GM20000 (cell line): ENCODE data around the gene CHD2.
"Not testable (repeated sequence)": the region's sequence is repeated elsewhere in the genome, so short reads cannot be mapped to it uniquely, and the experiment has no call there.

Source experiments
- DNase-seq: peaks from one replicate; pipeline ENCODE4 v3.0.0; 2012; ENCODE audit warnings: low spot score
- TF ChIP-seq, protein P1 (sequence below): IDR thresholded peaks from 2 replicates; pipeline ENCODE4 v1.5.1; 2012; ENCODE audit warnings: mild to moderate bottlenecking, control low read depth; ENCODE audit errors: extremely low read depth, missing control alignments

The CHD2 gene

DNA sequence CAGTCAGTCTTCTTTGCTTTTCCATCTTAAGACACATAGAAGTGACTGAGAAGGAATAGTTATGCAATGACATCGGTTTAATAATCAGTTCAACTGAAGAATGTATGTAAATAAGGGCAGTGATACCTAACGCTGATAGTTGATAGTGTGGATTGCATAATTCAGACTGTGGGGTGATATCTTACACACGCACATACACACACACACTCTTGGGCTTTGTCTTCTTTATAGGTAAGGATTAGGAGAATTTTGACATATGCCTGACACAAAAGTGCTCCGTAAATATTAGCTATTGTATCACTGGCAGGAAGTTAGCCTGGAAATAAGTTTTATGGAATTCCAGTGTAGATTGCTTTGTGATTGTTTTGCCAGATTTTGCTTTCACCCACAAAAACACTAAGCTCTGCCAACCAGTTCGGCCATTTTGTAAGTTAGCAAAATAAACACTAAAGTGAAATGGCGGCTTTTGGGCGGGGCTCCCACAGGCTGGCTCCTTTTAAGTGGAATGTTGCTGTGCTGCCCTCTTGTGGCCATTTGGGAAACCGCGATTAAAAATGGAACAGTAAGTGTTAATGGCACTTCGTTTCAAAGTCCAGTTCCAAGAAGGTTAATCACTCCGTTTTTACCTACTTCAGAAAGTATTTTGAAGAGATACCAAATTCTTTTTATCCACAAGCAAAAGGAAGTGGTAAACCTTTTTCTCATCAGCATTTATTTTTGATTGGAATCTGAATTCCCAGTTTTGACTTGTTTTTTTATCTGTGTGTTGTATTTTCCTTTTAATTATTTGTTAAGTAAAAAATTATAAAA lies 17.7 kb downstream of the CHD2 start:
- peak; percentile 71 for DNase-seq
- TF ChIP-seq, protein P1, sequence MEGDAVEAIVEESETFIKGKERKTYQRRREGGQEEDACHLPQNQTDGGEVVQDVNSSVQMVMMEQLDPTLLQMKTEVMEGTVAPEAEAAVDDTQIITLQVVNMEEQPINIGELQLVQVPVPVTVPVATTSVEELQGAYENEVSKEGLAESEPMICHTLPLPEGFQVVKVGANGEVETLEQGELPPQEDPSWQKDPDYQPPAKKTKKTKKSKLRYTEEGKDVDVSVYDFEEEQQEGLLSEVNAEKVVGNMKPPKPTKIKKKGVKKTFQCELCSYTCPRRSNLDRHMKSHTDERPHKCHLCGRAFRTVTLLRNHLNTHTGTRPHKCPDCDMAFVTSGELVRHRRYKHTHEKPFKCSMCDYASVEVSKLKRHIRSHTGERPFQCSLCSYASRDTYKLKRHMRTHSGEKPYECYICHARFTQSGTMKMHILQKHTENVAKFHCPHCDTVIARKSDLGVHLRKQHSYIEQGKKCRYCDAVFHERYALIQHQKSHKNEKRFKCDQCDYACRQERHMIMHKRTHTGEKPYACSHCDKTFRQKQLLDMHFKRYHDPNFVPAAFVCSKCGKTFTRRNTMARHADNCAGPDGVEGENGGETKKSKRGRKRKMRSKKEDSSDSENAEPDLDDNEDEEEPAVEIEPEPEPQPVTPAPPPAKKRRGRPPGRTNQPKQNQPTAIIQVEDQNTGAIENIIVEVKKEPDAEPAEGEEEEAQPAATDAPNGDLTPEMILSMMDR, result peak; percentile 80

DNA sequence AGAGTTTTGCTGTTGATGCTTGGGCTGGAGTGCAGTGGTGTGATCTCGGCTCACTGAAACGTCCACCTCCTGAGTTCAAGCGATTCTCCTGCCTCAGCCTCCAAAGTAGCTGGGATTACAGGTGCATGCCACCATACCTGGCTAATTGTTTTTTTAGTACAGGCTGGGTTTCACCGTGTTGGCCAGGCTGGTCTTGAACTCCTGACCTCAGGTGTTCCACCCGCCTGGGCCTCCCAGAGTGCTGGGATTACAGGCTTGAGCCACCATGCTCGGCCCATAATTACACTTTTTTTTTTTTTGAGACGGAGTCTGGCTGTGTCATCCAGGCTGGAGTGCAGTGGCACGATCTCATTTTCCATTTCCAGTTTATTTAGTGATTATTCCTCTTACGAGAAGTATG lies 18.8 kb downstream of the CHD2 start:
- not testable (repeated sequence) for DNase-seq

DNA sequence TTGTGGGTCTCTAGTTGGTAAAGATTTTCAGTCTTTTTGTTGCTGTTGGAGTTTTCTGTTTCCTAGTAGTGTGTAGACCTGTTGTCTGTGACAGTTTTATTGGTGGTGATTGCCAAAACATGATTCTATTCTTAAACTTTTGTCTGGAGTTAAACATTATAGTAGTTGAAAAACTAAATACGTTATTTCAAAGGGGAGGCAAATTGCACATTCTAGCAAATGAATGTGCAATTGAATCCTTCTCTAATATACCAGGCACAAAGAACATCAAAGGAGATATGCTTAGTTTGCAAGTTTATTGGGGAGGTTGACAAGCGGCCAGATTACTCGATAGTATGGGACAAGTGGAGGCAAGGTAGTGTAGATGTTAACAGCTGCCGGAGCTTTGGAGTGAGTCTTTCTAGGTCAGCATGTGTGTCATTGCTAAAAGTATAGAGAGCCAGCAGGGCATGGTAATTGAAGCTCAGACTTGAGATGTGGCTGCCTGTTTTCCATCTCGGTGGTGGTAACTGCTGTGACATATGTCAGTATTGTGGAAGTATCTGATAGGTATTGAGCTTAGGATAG lies 20.6 kb downstream of the CHD2 start:
- DNase-seq, result no peak
- TF ChIP-seq, protein P1, result no peak

DNA sequence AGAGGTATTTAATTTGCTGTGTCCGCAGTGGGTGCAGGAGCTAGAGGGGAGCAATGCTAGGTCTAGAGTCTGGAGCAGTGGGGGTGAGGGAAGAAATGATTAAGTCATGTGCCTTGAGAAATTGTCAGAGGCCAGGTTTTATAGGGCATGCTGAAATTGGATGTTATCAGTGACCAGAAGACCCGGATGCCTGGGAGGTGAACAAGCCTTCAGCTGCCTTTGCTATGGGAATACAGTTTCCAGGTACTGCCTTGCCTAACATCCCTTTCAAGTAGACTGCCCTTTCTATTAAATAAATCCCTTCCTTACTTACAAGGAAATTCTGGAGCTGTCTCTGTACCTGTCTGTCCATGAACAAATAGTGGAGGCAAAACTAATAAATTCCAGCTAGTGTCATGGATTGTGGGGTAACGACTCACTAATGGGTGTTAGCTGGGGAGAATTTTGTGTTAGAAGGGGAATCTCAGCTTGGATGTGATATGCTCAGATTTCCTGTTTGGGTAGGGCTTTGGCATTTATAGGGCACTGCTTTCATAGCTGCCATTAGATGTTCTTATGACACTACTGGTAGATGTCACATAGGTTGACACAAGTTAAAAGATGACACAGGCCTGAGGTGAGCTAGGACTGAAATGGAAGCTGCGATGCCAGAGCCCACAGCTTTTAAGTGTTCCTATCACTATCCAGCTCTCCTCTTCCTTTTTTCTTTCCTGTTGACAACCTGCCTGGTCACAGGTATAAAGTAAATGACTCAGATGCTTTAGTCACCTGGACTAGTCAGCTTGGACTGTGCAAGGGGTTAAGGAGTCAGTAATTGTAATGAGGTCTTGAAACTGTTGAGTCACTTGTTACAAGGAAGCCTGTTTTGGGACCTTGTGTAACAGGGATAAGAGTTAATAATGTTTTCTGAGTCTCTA lies 21.3 kb downstream of the CHD2 start:
- no peak for DNase-seq

DNA sequence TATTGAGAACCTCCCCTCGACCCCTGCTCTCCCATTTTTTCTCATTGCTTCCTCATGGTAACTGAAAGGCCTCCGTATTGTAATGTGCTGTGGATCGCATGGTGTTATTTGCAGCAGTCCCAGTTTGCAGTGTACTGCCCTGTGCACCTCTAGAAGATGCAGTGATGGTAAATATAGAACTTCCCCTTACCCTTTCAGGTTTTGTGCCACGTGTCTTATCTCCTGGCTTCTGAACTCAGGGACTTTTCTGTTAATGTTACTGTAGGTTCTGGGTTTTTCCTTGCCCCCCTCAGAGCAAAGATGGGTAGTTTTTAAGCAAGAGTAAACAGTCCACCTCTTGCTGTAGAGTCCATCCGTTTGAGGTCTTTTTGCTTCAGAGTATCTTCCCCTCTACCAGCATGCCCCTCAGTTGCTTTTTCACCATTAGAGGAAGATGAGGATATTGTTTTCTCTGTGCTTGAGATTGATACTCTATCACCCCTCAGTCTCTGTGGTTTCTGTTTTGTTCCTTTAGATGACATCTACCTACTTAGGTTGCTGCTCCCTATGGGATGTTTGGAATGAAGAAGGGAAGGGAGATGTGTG lies 22.4 kb downstream of the CHD2 start:
- TF ChIP-seq, protein P1, result no peak
- peak; percentile 32 for DNase-seq

More for the DNA sequence above, 21.3 kb downstream of the CHD2 start:
- TF ChIP-seq, protein P1, result no peak

DNA sequence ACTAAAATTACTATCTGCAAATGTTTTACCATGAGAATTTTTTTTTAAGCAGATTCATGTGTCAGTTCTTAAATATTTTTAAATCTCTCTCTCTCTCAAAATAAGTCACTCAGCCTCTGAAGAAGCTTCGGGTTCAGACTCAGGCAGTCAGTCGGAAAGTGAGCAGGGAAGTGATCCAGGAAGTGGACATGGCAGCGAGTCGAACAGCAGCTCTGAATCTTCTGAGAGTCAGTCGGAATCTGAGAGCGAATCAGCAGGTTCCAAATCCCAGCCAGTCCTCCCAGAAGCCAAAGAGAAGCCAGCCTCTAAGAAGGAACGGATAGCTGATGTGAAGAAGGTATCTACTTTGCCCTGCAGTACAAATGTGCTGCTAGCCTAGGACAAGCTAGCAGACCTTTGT lies 24.1 kb downstream of the CHD2 start:
- TF ChIP-seq, protein P1, result no peak
- no peak for DNase-seq

DNA sequence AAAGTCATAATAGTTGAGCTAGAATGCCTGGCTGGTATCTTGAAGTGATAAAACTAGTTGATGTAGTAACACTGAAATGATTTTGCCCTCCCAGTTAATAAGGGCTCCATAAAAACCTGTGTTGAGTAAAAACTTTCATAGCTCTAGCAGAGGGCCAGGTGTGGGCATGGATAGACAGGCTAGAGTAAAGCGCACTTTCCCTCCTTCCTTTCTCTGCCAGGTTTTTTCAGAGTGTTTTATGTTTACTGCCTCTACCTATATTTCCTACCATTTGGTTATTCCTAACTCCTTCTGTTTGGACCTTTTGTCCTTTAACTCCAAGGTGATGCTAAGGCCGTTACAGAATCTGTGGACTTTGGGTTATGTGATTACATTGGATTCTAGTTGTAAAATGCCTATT lies 25.3 kb downstream of the CHD2 start:
- TF ChIP-seq, protein P1, result no peak

More for the DNA sequence above, 25.3 kb downstream of the CHD2 start:
- DNase-seq, result no peak
